ENCODE measurements around the gene ADAMTSL3.

Gene ADAMTSL3

GRCh38 chr15:83926116-83926515, 272.2 kb downstream of the ADAMTSL3 start:
- Histone ChIP-seq H3K4me3 (IDR thresholded peaks at IDR 0.05; ENCODE audit: insufficient read depth, low read depth, low read length) (no peak overlapping the region), H3K36me3 (ENCODE audit: insufficient read depth) (no peaks in the 10 kb centered on the region), H3K4me2 (no peak overlapping the region), H3K79me2 (ENCODE audit: insufficient read depth, low read depth) (no peaks in the 10 kb centered on the region), H3K9ac (no peak overlapping the region), H4K20me1 (ENCODE audit: insufficient read depth) (no peaks in the 10 kb centered on the region), H3K27me3 (ENCODE audit: insufficient read depth, low read depth) (no peaks in the 10 kb centered on the region), H3K4me1 (ENCODE audit: low read depth, poor library complexity, severe bottlenecking) (no peaks in the 10 kb centered on the region), H2AFZ (ENCODE audit: low read depth) (no peak overlapping the region), H3K27ac (no peak overlapping the region)
- no peak for TF ChIP-seq CTCF (conservative IDR thresholded peaks at IDR 0.05; ENCODE audit: low read depth, low read length)

GRCh38 chr15:83927704-83928391, 273.9 kb downstream of the ADAMTSL3 start:
- no peaks in the 10 kb centered on the region for H3K36me3 ChIP-seq (ENCODE audit: insufficient read depth)
- no peaks in the 10 kb centered on the region for H3K4me1 ChIP-seq (ENCODE audit: low read depth, poor library complexity, severe bottlenecking)
- H4K20me1 ChIP-seq (ENCODE audit: insufficient read depth) = no peaks in the 10 kb centered on the region
- no peak overlapping the region for H3K27ac ChIP-seq
- no peaks in the 10 kb centered on the region for H3K27me3 ChIP-seq (ENCODE audit: insufficient read depth, low read depth)
- H3K9ac ChIP-seq = no peak overlapping the region
- no peaks in the 10 kb centered on the region for H3K79me2 ChIP-seq (ENCODE audit: insufficient read depth, low read depth)
- H2AFZ ChIP-seq (ENCODE audit: low read depth) = no peak overlapping the region
- no peak overlapping the region for H3K4me3 ChIP-seq (IDR thresholded peaks at IDR 0.05; ENCODE audit: insufficient read depth, low read depth, low read length)
- TF ChIP-seq CTCF (conservative IDR thresholded peaks at IDR 0.05; ENCODE audit: low read depth, low read length) = no peak
- H3K4me2 ChIP-seq = no peak overlapping the region; the same call in 1 of the 2 replicates

GRCh38 chr15:83928392-83928734, 274.4 kb downstream of the ADAMTSL3 start:
- Histone ChIP-seq H3K4me3 (IDR thresholded peaks at IDR 0.05; ENCODE audit: insufficient read depth, low read depth, low read length) (no peak overlapping the region), H3K27me3 (ENCODE audit: insufficient read depth, low read depth) (no peaks in the 10 kb centered on the region), H2AFZ (ENCODE audit: low read depth) (no peak overlapping the region), H3K79me2 (ENCODE audit: insufficient read depth, low read depth) (no peaks in the 10 kb centered on the region), H3K27ac (no peak overlapping the region), H4K20me1 (ENCODE audit: insufficient read depth) (no peaks in the 10 kb centered on the region), H3K4me2 (no peak overlapping the region; the same call in 1 of the 2 replicates), H3K9ac (no peak overlapping the region), H3K4me1 (ENCODE audit: low read depth, poor library complexity, severe bottlenecking) (no peaks in the 10 kb centered on the region), H3K36me3 (ENCODE audit: insufficient read depth) (no peaks in the 10 kb centered on the region)
- TF ChIP-seq CTCF (conservative IDR thresholded peaks at IDR 0.05; ENCODE audit: low read depth, low read length) = no peak

GRCh38 chr15:83928878-83929418, 275.0 kb downstream of the ADAMTSL3 start:
- Histone ChIP-seq H3K4me2 (no peak overlapping the region; the same call in 1 of the 2 replicates), H3K27ac (no peak overlapping the region), H3K27me3 (ENCODE audit: insufficient read depth, low read depth) (no peaks in the 10 kb centered on the region), H3K4me3 (IDR thresholded peaks at IDR 0.05; ENCODE audit: insufficient read depth, low read depth, low read length) (no peak overlapping the region), H4K20me1 (ENCODE audit: insufficient read depth) (no peaks in the 10 kb centered on the region), H3K4me1 (ENCODE audit: low read depth, poor library complexity, severe bottlenecking) (no peaks in the 10 kb centered on the region), H3K79me2 (ENCODE audit: insufficient read depth, low read depth) (no peaks in the 10 kb centered on the region), H3K36me3 (ENCODE audit: insufficient read depth) (no peaks in the 10 kb centered on the region), H2AFZ (ENCODE audit: low read depth) (no peak overlapping the region), H3K9ac (no peak overlapping the region)
- TF ChIP-seq CTCF (conservative IDR thresholded peaks at IDR 0.05; ENCODE audit: low read depth, low read length) = no peak

Measured in KMS-11 (cell line).